DLD1 (cell line): ENCODE results near the gene METTL2A.
"Not testable (repeated sequence)": the region's sequence is repeated elsewhere in the genome, so short reads cannot be mapped to it uniquely, and the experiment has no call there.

ENCODE experiments used
- in situ Hi-C: cut with HindIII; loops from 2 replicates; pipeline ENCODE4 v1.10.0; 2017; ENCODE audit warnings: low sequenced_read_pairs

The METTL2A gene

GRCh38 chr17:62470666-62471379, 47.1 kb downstream of the METTL2A start:
- in situ Hi-C loops: not testable (repeated sequence)

GRCh38 chr17:62471380-62471880, 47.7 kb downstream of the METTL2A start:
- in situ Hi-C loops: not testable (repeated sequence)

GRCh38 chr17:62473030-62473982, 49.6 kb downstream of the METTL2A start:
- in situ Hi-C loops: not testable (repeated sequence)

- in situ Hi-C loops: not testable (repeated sequence)
These were observed 53.4 kb downstream of the METTL2A start for GRCh38 chr17:62477111-62477510.

- in situ Hi-C loops: not testable (repeated sequence)
These were observed 54.2 kb downstream of the METTL2A start for GRCh38 chr17:62477718-62478408.

GRCh38 chr17:62478424-62478879, 54.8 kb downstream of the METTL2A start, which contains the start of gene TLK2:
Gene TLK2 (plus strand): TSS chr17:62478825. CDS start chr17:62481126, 2,301 bp downstream.
- in situ Hi-C loops: no loop called here

- in situ Hi-C loops: not testable (repeated sequence)
These were observed 55.4 kb downstream of the METTL2A start for GRCh38 chr17:62478880-62479638.

GRCh38 chr17:62479639-62480258, 56.1 kb downstream of the METTL2A start:
- in situ Hi-C loops: not testable (repeated sequence)

GRCh38 chr17:62482553-62482952, 58.9 kb downstream of the METTL2A start:
- in situ Hi-C loops: not testable (repeated sequence)

- in situ Hi-C loops: not testable (repeated sequence)
These were observed 67.3 kb downstream of the METTL2A start for GRCh38 chr17:62490990-62491389.

GRCh38 chr17:62493049-62493655, 69.5 kb downstream of the METTL2A start:
- in situ Hi-C loops: not testable (repeated sequence)

GRCh38 chr17:62494073-62494472, 70.4 kb downstream of the METTL2A start:
- in situ Hi-C loops: not testable (repeated sequence)

- in situ Hi-C loops: not testable (repeated sequence)
These were observed 72.6 kb downstream of the METTL2A start for GRCh38 chr17:62496344-62496743.

- in situ Hi-C loops: not testable (repeated sequence)
These were observed 75.1 kb downstream of the METTL2A start for GRCh38 chr17:62498796-62499195.
